MM.1S (cell line): ENCODE results near the gene ATP8B2.

Source experiments
- DNase-seq: peaks from one replicate; pipeline ENCODE4 v3.0.0-alpha.2; 2015
- H2AFZ ChIP-seq: fragments of 300-600 bp; sonication (generic); 2 replicates; pipeline ENCODE4 v1.6.0; 2016; ENCODE audit warnings: antibody characterized with exemption, low read length
- H3F3A ChIP-seq: fragments of 300-600 bp; sonication (generic); 2 replicates; pipeline ENCODE4 v1.6.1; 2016; ENCODE audit warnings: mild to moderate bottlenecking, antibody characterized with exemption, low read length, moderate library complexity, mixed read lengths; ENCODE audit not compliant: insufficient read depth
- H3K27ac ChIP-seq: fragments of 300-600 bp; sonication (generic); 2 replicates; pipeline ENCODE4 v1.5.1; 2016; ENCODE audit warnings: mild to moderate bottlenecking, low read length
- H3K27me3 ChIP-seq: fragments of 300-600 bp; sonication (generic); replicated peaks from 2 replicates; pipeline ENCODE4 v1.6.0; 2016; ENCODE audit warnings: low read length; ENCODE audit not compliant: insufficient read depth
- H3K36me3 ChIP-seq: fragments of 300-600 bp; sonication (generic); replicated peaks from 2 replicates; pipeline ENCODE4 v1.6.1; 2016; ENCODE audit warnings: mild to moderate bottlenecking, low read length, mixed read lengths; ENCODE audit not compliant: insufficient read depth
- H3K4me1 ChIP-seq: fragments of 300-600 bp; sonication (generic); 2 replicates; pipeline ENCODE4 v1.6.1; 2016; ENCODE audit warnings: low read length, mixed read lengths
- H3K4me2 ChIP-seq: fragments of 300-600 bp; sonication (generic); 2 replicates; pipeline ENCODE4 v1.6.0; 2016; ENCODE audit warnings: low read depth, low read length
- H3K4me3 ChIP-seq: fragments of 300-600 bp; sonication (generic); 2 replicates; pipeline ENCODE4 v1.5.1; 2016; ENCODE audit warnings: low read length, mixed read lengths
- H3K79me2 ChIP-seq: fragments of 300-600 bp; sonication (generic); 2 replicates; pipeline ENCODE4 v1.6.1; 2016; ENCODE audit warnings: mixed run types, low read length, mixed read lengths
- H3K9ac ChIP-seq: fragments of 300-600 bp; sonication (generic); 2 replicates; pipeline ENCODE4 v1.6.1; 2016; ENCODE audit warnings: low read length, mixed read lengths
- H3K9me2 ChIP-seq: fragments of 300-600 bp; sonication (generic); replicated peaks from 2 replicates; pipeline ENCODE4 v1.6.1; 2016; ENCODE audit warnings: mild to moderate bottlenecking, low read length, mixed read lengths; ENCODE audit not compliant: insufficient read depth
- H3K9me3 ChIP-seq: fragments of 300-600 bp; sonication (generic); replicated peaks from 2 replicates; pipeline ENCODE4 v1.6.1; 2016; ENCODE audit warnings: mild to moderate bottlenecking, low read length, mixed read lengths; ENCODE audit not compliant: insufficient read depth
- H4K20me1 ChIP-seq: fragments of 300-600 bp; sonication (generic); 2 replicates; pipeline ENCODE4 v1.6.1; 2016; ENCODE audit warnings: mild to moderate bottlenecking, low read length, moderate library complexity, mixed read lengths; ENCODE audit not compliant: insufficient read depth
- EZH2 ChIP-seq: fragments of 300-600 bp; sonication (generic); optimal IDR thresholded peaks from 2 replicates; pipeline ENCODE3; 2017; ENCODE audit warnings: low read depth, mild to moderate bottlenecking, antibody characterized with exemption, low read length, mixed read lengths
- EZH2phosphoT487 ChIP-seq: fragments of 300-600 bp; sonication (generic); IDR thresholded peaks from 2 replicates; pipeline ENCODE4 v1.6.1; 2018; ENCODE audit warnings: antibody characterized with exemption, low read length
- TF ChIP-seq, protein P1 (sequence below): fragments of 300-600 bp; sonication (generic); IDR thresholded peaks from 2 replicates; pipeline ENCODE4 v1.5.1; 2016; ENCODE audit warnings: antibody characterized with exemption, low read length, mixed read lengths

ATP8B2 gene

DNA sequence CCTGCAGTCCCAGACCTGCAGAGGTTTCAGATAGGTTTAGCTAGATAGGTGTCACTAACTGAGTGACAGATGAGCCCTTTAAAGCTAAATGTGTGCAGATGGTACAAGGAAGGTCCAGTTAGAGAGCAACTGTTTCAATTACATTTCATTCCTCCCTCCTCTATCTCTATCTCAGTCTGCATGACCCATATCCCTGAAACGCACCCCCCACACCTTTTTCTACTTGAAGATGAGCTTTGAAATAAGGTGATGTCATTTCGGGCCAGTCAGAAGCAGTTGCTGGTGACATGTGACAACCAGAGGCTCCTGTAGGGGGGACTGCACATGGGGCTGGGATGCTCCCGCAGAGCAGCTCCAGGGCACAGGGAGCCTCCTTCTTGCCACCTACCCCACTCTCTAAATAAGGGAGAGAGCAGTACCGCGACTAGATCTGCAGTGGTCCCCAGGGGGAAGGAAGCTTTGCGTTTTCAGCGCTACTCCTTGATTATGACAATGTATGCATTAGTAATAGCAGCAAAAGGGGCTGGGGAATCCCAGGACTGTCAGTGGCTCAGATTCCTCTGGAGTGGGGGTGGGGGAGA is 4.3 kb downstream of the ATP8B2 start:
- Histone ChIP-seq H3K4me1 (peaks cover 42% of the 10 kb centered on the region), H2AFZ (no peak overlapping the region), H3K9me3 (no peaks in the 10 kb centered on the region), H3F3A (peaks cover 62% of the 10 kb centered on the region), H4K20me1 (no peaks in the 10 kb centered on the region), H3K27me3 (no peaks in the 10 kb centered on the region), H3K9ac (peak overlapping the region; percentile 67; the same call in 1 of the 2 replicates), H3K9me2 (no peaks in the 10 kb centered on the region), H3K4me3 (peak overlapping the region; percentile 65), H3K4me2 (peak overlapping the region; percentile 96), H3K27ac (peak overlapping the region; percentile 32; the same call in 1 of the 2 replicates), H3K79me2 (peaks cover 76% of the 10 kb centered on the region), H3K36me3 (peaks cover 23% of the 10 kb centered on the region; the same call in 1 of the 2 replicates)
- TF ChIP-seq EZH2, result no peak
- TF ChIP-seq, protein P1, sequence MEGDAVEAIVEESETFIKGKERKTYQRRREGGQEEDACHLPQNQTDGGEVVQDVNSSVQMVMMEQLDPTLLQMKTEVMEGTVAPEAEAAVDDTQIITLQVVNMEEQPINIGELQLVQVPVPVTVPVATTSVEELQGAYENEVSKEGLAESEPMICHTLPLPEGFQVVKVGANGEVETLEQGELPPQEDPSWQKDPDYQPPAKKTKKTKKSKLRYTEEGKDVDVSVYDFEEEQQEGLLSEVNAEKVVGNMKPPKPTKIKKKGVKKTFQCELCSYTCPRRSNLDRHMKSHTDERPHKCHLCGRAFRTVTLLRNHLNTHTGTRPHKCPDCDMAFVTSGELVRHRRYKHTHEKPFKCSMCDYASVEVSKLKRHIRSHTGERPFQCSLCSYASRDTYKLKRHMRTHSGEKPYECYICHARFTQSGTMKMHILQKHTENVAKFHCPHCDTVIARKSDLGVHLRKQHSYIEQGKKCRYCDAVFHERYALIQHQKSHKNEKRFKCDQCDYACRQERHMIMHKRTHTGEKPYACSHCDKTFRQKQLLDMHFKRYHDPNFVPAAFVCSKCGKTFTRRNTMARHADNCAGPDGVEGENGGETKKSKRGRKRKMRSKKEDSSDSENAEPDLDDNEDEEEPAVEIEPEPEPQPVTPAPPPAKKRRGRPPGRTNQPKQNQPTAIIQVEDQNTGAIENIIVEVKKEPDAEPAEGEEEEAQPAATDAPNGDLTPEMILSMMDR, result no peak
- no peak for TF ChIP-seq EZH2phosphoT487
- peak; percentile 6 for DNase-seq

DNA sequence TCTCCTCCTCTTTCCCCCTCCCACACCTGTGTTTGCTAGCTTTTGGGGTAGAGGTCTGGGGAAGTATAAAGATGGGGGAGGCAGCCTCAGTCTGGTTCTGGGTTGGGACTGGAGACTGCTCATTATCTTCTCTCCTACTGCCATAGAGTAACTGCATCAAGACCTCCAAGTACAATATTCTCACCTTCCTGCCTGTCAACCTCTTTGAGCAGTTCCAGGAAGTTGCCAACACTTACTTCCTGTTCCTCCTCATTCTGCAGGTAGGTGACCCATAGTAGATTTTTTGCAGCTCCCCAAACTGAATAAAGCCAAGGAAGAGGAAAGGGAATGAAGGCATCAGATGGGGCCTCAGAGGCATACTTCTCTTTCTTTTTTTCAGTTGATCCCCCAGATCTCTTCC is 5.3 kb downstream of the ATP8B2 start:
- H3K36me3 ChIP-seq, result peaks cover 26% of the 10 kb centered on the region; the same call in 1 of the 2 replicates
- peak overlapping the region; percentile 96; the same call in 1 of the 2 replicates for H3K4me2 ChIP-seq

DNA sequence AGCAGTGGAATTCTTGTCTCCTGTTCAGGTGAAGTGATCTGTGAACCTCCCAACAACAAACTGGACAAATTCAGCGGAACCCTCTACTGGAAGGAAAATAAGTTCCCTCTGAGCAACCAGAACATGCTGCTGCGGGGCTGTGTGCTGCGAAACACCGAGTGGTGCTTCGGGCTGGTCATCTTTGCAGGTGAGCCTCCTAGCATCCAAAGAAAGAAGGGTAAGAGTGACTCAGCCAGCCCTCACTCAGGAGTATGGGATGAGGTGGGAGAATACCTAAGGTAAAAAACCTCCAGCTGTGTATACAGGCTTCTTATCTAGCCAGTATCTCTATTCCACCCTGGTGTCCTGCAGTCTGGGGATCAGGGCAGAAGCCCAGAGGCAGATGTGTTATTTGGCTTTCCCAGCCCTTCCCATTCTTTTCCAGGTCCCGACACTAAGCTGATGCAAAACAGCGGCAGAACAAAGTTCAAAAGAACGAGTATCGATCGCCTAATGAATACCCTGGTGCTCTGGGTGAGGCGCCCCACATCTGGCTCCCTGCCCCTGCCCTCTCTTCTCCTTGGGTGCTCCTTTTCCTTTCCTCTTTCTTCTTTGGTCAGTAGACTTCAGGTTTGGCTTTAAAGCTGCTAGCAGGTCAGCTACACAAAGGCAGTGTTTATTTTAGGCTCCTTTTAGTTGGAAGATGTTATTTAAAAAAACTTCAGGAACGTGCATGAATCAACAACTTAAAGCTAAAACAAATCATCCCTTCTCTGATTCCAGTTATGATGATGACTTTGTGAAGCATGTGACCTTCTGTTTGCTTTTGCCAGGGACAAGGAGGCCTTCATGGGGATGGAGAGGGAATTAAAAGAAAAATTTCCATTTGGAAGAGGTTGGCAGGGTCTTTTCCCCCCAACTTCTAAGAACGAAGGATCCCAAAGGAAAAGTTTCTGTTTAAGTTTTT is 9.0 kb downstream of the ATP8B2 start:
- H3K9me2 ChIP-seq, result no peaks in the 10 kb centered on the region
- H4K20me1 ChIP-seq, result no peaks in the 10 kb centered on the region
- no peaks in the 10 kb centered on the region for H3K27me3 ChIP-seq
- TF ChIP-seq, protein P1, result no peak
- no peak for TF ChIP-seq EZH2
- no peak for TF ChIP-seq EZH2phosphoT487
- peaks cover 33% of the 10 kb centered on the region for H3F3A ChIP-seq
- H3K79me2 ChIP-seq, result peaks cover 82% of the 10 kb centered on the region
- no peak overlapping the region for H2AFZ ChIP-seq
- H3K9me3 ChIP-seq, result no peaks in the 10 kb centered on the region
- peaks cover 27% of the 10 kb centered on the region for H3K4me1 ChIP-seq
- H3K4me3 ChIP-seq, result no peak overlapping the region
- peak overlapping the region; percentile 15; the same call in 1 of the 2 replicates for H3K27ac ChIP-seq
- peak; percentile 6 for DNase-seq
- H3K36me3 ChIP-seq, result peaks cover 48% of the 10 kb centered on the region
- 0 out of 2 replicates have a peak overlapping the region, but pooled peaks have one; percentile 1 for H3K9ac ChIP-seq
- H3K4me2 ChIP-seq, result no peak overlapping the region

More for the DNA sequence above, 5.3 kb downstream of the ATP8B2 start:
- Histone ChIP-seq H3K27me3 (no peaks in the 10 kb centered on the region), H3K4me3 (no peak overlapping the region), H3K9me3 (no peaks in the 10 kb centered on the region), H2AFZ (no peak overlapping the region), H3K4me1 (peaks cover 45% of the 10 kb centered on the region), H4K20me1 (no peaks in the 10 kb centered on the region), H3F3A (peaks cover 59% of the 10 kb centered on the region), H3K27ac (peak overlapping the region; percentile 0; the same call in 1 of the 2 replicates), H3K9me2 (no peaks in the 10 kb centered on the region), H3K79me2 (peaks cover 78% of the 10 kb centered on the region), H3K9ac (no peak overlapping the region)
- peak; percentile 4 for DNase-seq
- TF ChIP-seq EZH2 (no peak), EZH2phosphoT487 (no peak)
- TF ChIP-seq, protein P1, result no peak
